G401.6 (cell line): Measurements from ENCODE around the gene WAC.

Source experiments
- FAIRE-seq: peaks from 2 replicates; lab custom pipeline; 2012; peaks lifted over from hg19 to GRCh38; lab: Jason Lieb, UNC

WAC gene

DNA sequence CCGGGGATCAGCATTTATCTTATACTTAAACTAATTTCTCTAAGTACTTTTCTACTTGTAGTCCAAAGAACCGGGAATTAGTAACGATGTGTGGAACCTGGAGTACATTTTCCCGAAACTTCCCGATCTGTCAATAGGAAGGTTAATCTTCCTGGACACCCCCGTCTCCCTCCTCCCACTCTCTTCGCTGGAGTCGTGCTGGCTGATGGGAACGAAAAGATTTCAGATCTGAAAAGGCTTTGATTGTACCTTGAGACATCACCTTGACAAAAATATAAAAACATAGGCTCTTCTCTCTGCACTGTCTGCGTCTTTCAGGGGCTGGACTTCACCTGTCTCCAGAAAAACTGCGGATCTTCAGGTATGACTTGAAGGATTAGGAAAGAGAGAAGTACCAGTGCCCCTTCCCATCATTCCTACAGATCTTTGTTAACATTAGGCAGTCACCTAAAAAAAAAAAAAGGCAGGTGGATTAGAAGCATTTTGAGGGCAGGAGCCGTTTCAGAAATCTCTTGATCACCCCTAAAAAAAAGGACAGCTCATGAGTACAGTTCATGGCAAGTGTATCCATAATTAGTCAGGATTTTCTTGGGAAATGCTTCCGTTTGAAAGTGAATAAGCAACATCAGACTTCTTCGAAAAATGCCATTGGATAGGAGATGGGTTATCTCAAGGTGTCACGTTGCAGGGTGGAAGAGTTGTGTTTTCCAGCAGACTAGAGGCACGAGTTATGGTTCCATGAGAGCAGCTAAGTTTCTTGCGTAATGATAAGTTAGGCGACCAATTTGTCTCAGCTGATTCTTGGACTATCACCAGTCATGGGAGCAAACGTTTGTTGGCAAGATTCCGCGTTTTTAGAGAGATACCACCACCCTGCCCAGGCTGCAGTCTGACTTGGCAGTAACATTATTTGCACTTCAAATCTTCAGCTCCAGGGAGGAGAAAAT lies 136.6 kb downstream of the WAC start:
- FAIRE-seq, result no peak
